GM12878 (cell line): Measurements from ENCODE around the gene RHOXF2B. TPM values are rescaled to one million over a fixed set of nuclear protein-coding genes. Genes with fewer than 3 reads are reported as not detected.

Experiments used
- ATAC-seq: fragments of 200-7000 bp; cut with Tn5 transposase; 3 replicates; pipeline ENCODE4 v1.9.1; 2020; ENCODE audit warnings: mild to moderate bottlenecking, moderate library complexity
- BruUV-seq: library from RNA; stranded (reverse); fragments of 400-500 nt; replicated peaks from 2 replicates; lab custom pipeline; 2021; lab: Mats Ljungman, UMichigan
- CTCF ChIA-PET: fragments of 300-600 bp; sonication (Branson Sonifier 250); formaldehyde crosslinking; extraction: SDS; loops from one replicate; lab custom pipeline; 2021; ENCODE audit warnings: inconsistent platforms; lab: Yijun Ruan, JAX
- POLR2A ChIA-PET: fragments of 350-600 bp; formaldehyde crosslinking; extraction: SDS; loops from one replicate; lab custom pipeline; 2021; ENCODE audit warnings: inconsistent platforms; lab: Charles Lee
- RAD21 ChIA-PET: fragments of 300-600 bp; sonication (Branson Sonifier 250); formaldehyde crosslinking; loops from one replicate; lab custom pipeline; 2023; ENCODE audit warnings: antibody characterized with exemption; ENCODE audit not compliant: unreplicated experiment; lab: Charles Lee
- SMC1A ChIA-PET: fragments of 300-600 bp; sonication (Branson Sonifier 250); formaldehyde crosslinking; loops from one replicate; lab custom pipeline; 2023; ENCODE audit not compliant: unreplicated experiment, uncharacterized antibody; lab: Charles Lee
- DNase-seq: peaks from one replicate; pipeline ENCODE4 v3.0.0-alpha.2; 2011; ENCODE audit warnings: low read depth, low spot score
- FAIRE-seq: peaks from 3 replicates; lab custom pipeline; 2011; peaks lifted over from hg19 to GRCh38; lab: Jason Lieb, UNC
- H2AFZ ChIP-seq: 2 replicates; pipeline ENCODE4 v1.6.0; 2011; ENCODE audit warnings: low read depth, low read length, control low read depth; ENCODE audit not compliant: control insufficient read depth
- H3K27ac ChIP-seq: 2 replicates; pipeline ENCODE4 v1.5.1; 2011; ENCODE audit warnings: control low read depth; ENCODE audit not compliant: control insufficient read depth, insufficient read depth
- H3K27me3 ChIP-seq, 2 experiments: replicated peaks in 1 of 2; 2 replicates each; pipeline versions ENCODE4 v1.6.0 to v1.6.1; 2011; ENCODE audit warnings: low read length in 1 of 2; ENCODE audit not compliant: control insufficient read depth in 2 of 2, insufficient read depth in 2 of 2
- H3K36me3 ChIP-seq, 2 experiments: 2 replicates each; pipeline ENCODE4 v1.5.1; 2011; ENCODE audit warnings: low read length in 1 of 2; ENCODE audit not compliant: control insufficient read depth in 2 of 2, insufficient read depth in 2 of 2
- H3K4me1 ChIP-seq: 2 replicates; pipeline ENCODE4 v1.6.1; 2011; ENCODE audit warnings: mild to moderate bottlenecking, low read length, moderate library complexity, mixed read lengths; ENCODE audit not compliant: control insufficient read depth, insufficient read depth
- H3K4me2 ChIP-seq: 2 replicates; pipeline ENCODE4 v1.6.0; 2011; ENCODE audit warnings: control low read depth; ENCODE audit not compliant: control insufficient read depth, insufficient read depth
- H3K4me3 ChIP-seq: fragments of 200-600 bp; sonication (generic); 2 replicates; pipeline ENCODE4 v1.5.1; 2016
- H3K79me2 ChIP-seq: 2 replicates; pipeline ENCODE4 v1.6.0; 2011; ENCODE audit warnings: low read length; ENCODE audit not compliant: control insufficient read depth, insufficient read depth
- H3K9ac ChIP-seq: 2 replicates; pipeline ENCODE4 v1.8.0; 2011; ENCODE audit warnings: low read length, control low read depth, mixed read lengths; ENCODE audit not compliant: control insufficient read depth, insufficient read depth
- H3K9me3 ChIP-seq: replicated peaks from 3 replicates; pipeline ENCODE4 v1.5.1; 2011; ENCODE audit warnings: mild to moderate bottlenecking, low read length; ENCODE audit not compliant: control insufficient read depth, insufficient read depth
- H4K20me1 ChIP-seq: 2 replicates; pipeline ENCODE4 v1.6.0; 2011; ENCODE audit not compliant: control insufficient read depth, insufficient read depth
- BACH1 ChIP-seq: fragments of 450-650 bp; IDR thresholded peaks from 2 replicates; pipeline ENCODE4 v1.6.1; 2017; ENCODE audit warnings: mild to moderate bottlenecking, borderline replicate concordance
- CBX3 ChIP-seq: fragments of 200-600 bp; sonication (generic); IDR thresholded peaks from 2 replicates; pipeline ENCODE4 v1.6.1; 2016; ENCODE audit warnings: low read depth, borderline replicate concordance
- CREB1 ChIP-seq: IDR thresholded peaks from 2 replicates; pipeline ENCODE4 v1.6.1; 2012; ENCODE audit warnings: low read depth, mild to moderate bottlenecking, inconsistent platforms
- FOS ChIP-seq: IDR thresholded peaks from 3 replicates; pipeline ENCODE4 v1.6.1; 2011; ENCODE audit warnings: borderline replicate concordance; ENCODE audit not compliant: insufficient read length; ENCODE audit errors: extremely low read depth
- FOXM1 ChIP-seq: IDR thresholded peaks from 2 replicates; pipeline ENCODE4 v1.6.1; 2012; ENCODE audit warnings: low read depth, mild to moderate bottlenecking, inconsistent platforms, low read length, moderate library complexity
- MTA3 ChIP-seq: IDR thresholded peaks from 2 replicates; pipeline ENCODE4 v1.6.1; 2012; ENCODE audit warnings: low read length, inconsistent platforms, borderline replicate concordance
- NFYB ChIP-seq: IDR thresholded peaks from 2 replicates; pipeline ENCODE4 v1.6.1; 2011; ENCODE audit warnings: low read depth, mild to moderate bottlenecking, low read length, improper control_type of control experiment, moderate library complexity; ENCODE audit not compliant: insufficient read depth
- NR2C1 ChIP-seq: fragments of 450-650 bp; IDR thresholded peaks from 2 replicates; pipeline ENCODE4 v1.6.1; 2017; ENCODE audit warnings: antibody characterized with exemption, mild to moderate bottlenecking, moderate library complexity
- RELB ChIP-seq: fragments of 450-650 bp; IDR thresholded peaks from 2 replicates; pipeline ENCODE4 v1.6.1; 2017; ENCODE audit warnings: low read depth, mild to moderate bottlenecking, moderate library complexity
- SRF ChIP-seq, 2 experiments: IDR thresholded peaks; 2 replicates each; pipeline ENCODE4 v1.6.1; 2011; ENCODE audit warnings: low read depth in 2 of 2, low read length in 2 of 2, mild to moderate bottlenecking in 1 of 2, moderate library complexity in 1 of 2
- WGBS: methylation state at CpG from one replicate; pipeline ENCODE4 v1.1.6; 2016; ENCODE audit warnings: low lambda C conversion rate; ENCODE audit not compliant: insufficient replicate concordance, insufficient coverage; ENCODE audit errors: missing lambda C conversion rate; 5-methylcytosine and 5-hydroxymethylcytosine counted together
- in situ Hi-C: fragments of 300-500 bp; cut with MboI; formaldehyde crosslinking; loops from 9 replicates; pipeline ENCODE4 v1.14.3; 2018; ENCODE audit warnings: mixed read lengths
- intact Hi-C: fragments of 100-400 bp; cut with micrococcal nuclease; formaldehyde crosslinking; loops from one replicate; pipeline ENCODE4 v1.14.2; 2022; ENCODE audit not compliant: unreplicated experiment
- polyA plus RNA-seq, 11 experiments: library from polyadenylated mRNA; depleted of rRNA in 4 of 11; unstranded in 6 of 11; stranded (reverse) in 5 of 11; fragments of >200 nt; fragmentation: Nextera tagmentation in 4 of 11; fragmentation: Illumina TruSeq in 1 of 11; extraction: Ambion mirVana in 4 of 11; extraction: Trizol in 1 of 11; gene quantifications; 1 replicate in 1 of 11; 2 replicates in 10 of 11; pipeline versions ENCODE4 v1.2.1 to v1.2.3, GENCODE V29; 2011 to 2016; ENCODE audit warnings: inconsistent platforms in 2 of 11, missing spikeins in 2 of 11, low read depth in 1 of 11
- total RNA-seq, 4 experiments: library from RNA; depleted of rRNA in 3 of 4; stranded (reverse); fragments of >200 nt in 3 of 4; fragmentation: Illumina TruSeq in 1 of 4; extraction: Trizol in 1 of 4; gene quantifications; 2 replicates each; pipeline versions ENCODE4 v1.2.1 to v1.2.3, GENCODE V29; 2013 to 2021
- TF ChIP-seq, protein P1 (sequence below): fragments of 450-650 bp; IDR thresholded peaks from 2 replicates; pipeline ENCODE4 v1.6.1; 2018; ENCODE audit warnings: mild to moderate bottlenecking, low read depth, moderate library complexity; ENCODE audit not compliant: partially characterized antibody

RHOXF2B gene
- total and polyA plus RNA-seq, 10 of the 15 experiments (the other 5 are each of a cell fraction or from before 2014, with no cell fraction given) = 0.03 to 0.08 TPM; not detected in 8

- ATAC-seq = no peak
- H3K27ac ChIP-seq = no peak overlapping the region
- POLR2A ChIA-PET = no interaction called here
- intact Hi-C loops = no loop called here
- no TSS peak for BruUV-seq
- TF ChIP-seq BACH1 (no peak), CBX3 (no peak), FOS (no peak), SRF (IDR thresholded peaks at IDR 0.05; ENCODE audit: low read depth in 2 of 2, low read length in 2 of 2) (no peak), MTA3 (no peak), CREB1 (no peak), RELB (no peak), FOXM1 (no peak), NFYB (no peak), NR2C1 (no peak)
- TF ChIP-seq, protein P1, sequence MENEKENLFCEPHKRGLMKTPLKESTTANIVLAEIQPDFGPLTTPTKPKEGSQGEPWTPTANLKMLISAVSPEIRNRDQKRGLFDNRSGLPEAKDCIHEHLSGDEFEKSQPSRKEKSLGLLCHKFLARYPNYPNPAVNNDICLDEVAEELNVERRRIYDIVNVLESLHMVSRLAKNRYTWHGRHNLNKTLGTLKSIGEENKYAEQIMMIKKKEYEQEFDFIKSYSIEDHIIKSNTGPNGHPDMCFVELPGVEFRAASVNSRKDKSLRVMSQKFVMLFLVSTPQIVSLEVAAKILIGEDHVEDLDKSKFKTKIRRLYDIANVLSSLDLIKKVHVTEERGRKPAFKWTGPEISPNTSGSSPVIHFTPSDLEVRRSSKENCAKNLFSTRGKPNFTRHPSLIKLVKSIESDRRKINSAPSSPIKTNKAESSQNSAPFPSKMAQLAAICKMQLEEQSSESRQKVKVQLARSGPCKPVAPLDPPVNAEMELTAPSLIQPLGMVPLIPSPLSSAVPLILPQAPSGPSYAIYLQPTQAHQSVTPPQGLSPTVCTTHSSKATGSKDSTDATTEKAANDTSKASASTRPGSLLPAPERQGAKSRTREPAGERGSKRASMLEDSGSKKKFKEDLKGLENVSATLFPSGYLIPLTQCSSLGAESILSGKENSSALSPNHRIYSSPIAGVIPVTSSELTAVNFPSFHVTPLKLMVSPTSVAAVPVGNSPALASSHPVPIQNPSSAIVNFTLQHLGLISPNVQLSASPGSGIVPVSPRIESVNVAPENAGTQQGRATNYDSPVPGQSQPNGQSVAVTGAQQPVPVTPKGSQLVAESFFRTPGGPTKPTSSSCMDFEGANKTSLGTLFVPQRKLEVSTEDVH = no peak
- TF ChIP-seq, all 136 proteins: peak for 0
- H3K27me3 ChIP-seq = no peaks in the 10 kb centered on the region
- ChIA-PET SMC1A (interaction anchor here (1.8 kb wide), 1 partner anchor 23 kb away, joined by 5 read pairs; no protein-coding TSS in a partner anchor), RAD21 (no interaction called here), CTCF (interaction anchor here (1.3 kb wide), 1 partner anchor 93 kb away, joined by 4 read pairs; no protein-coding TSS in a partner anchor)
- 79% methylated on average over 12 of the region's 12 CpGs for WGBS
- no peak overlapping the region for H3K4me3 ChIP-seq
- H2AFZ ChIP-seq = no peak overlapping the region
- no peaks in the 10 kb centered on the region for H4K20me1 ChIP-seq
- no peak for DNase-seq
- H3K9me3 ChIP-seq = no peaks in the 10 kb centered on the region; the same call in 2 of the 3 replicates
- FAIRE-seq = no peak
- in situ Hi-C loops = loop anchor here (25.0 kb wide), 1 partner anchor 92 kb away; no protein-coding TSS in a partner anchor
- no peaks in the 10 kb centered on the region for H3K4me1 ChIP-seq
- no peaks in the 10 kb centered on the region for H3K79me2 ChIP-seq
- H3K9ac ChIP-seq = no peak overlapping the region
- H3K36me3 ChIP-seq = no peaks in the 10 kb centered on the region
- H3K4me2 ChIP-seq = no peak overlapping the region
Observed at GRCh38 chrX:120120223-120120622, 42.7 kb upstream of the RHOXF2B start.
